ENCODE measurements around the gene EVX1. TPM values are rescaled to one million over a fixed set of nuclear protein-coding genes. Genes with fewer than 3 reads are reported as not detected.

Gene EVX1
- total RNA-seq, 1 donor from 2014 or later: 5.6 TPM

DNA sequence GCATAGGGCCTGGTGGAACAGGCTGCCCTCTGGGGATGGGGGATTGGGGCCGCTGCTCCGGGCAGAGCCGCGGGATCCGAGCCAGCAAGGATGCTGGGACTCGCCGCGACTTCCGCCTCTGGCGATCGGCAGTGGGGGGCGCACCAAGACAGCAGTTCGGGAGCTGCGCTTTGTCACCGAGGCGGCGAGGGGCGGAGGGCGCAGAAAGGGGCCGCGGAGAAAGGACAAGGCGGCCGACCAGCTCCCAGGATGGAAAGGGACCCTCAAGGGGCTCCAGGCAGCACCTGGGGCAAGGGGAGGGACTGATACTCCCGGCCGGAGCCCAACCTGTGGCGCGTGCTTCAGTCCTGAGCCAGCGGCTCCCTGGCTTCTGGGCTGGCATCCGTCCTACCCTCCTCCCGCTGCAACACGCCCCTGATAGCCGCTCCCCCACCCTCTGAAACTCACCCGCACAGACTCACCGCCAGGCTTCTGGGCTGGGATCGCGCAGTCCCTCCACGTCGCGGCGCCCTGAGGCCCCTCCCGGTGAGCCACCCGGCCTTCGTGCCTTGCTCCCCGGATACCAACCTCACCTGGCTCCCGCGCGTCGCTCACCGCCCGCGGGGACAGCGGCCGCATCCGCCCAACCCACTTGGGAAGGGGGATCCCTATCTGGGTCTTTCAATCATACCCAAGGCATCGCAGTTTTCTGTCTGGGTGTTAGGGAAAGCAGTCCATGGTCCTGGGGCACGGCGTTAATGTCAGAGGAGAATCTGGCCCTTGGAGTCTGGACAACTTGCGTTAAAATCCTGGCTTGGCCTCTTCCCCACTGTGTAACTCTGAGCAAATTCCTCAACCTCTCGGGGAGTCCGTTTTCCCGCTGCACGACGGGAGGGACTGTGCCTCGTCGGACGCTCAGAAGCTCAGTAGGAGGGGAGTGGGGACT lies 7.0 kb upstream of the EVX1 start:
- DNase-seq (ENCODE audit: low spot score): peak; percentile 76

DNA sequence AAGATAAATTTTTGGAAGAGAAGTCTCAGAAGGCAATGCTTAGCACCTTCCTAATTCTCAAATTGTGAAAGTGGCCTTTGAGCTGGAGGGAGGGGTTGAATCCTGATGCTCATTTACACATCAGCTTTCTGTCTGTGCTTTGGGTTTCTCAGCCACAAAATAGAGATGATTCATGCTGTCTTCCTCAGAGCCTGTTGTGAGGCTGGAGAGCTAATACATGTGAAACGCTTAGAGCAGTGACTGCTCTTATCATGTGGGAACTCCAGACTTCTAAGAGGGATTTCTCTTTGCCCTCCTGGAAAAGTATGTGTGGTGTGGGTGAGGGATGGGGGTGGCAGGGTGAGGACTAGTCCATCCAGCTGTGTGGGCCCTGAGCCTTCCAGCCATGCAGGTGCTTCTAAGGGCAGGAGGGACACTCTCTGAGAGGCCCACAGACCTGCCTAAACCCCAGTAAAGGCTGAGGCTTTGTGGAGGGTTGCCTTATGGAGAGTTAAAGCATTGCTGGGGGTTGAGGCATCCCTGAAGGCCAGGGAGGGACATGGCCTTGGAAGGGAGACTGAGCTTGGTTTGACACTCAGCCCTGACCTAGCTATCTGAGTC lies 4.8 kb upstream of the EVX1 start:
- DNase-seq (ENCODE audit: low spot score): no peak

DNA sequence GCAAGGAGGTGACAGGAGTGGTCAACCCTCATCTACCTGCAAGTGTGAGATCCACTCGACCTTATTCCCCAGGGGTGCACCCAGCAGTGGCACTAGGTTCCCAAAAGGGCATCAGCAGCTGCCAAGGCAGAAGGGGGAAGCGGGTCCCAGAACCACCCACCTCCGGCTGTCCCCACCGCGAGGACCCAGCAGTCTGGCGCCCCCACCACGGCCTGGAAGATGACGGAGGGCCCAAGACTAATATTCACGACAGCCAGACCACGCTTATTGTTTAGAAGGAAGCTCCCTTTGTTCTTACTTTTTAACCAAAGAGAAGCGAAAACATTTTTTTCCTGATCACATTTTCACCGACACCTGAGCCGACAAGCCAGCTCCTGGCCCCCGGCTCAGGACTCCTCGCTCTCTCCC lies 3.6 kb upstream of the EVX1 start:
- DNase-seq (ENCODE audit: low spot score): no peak

DNA sequence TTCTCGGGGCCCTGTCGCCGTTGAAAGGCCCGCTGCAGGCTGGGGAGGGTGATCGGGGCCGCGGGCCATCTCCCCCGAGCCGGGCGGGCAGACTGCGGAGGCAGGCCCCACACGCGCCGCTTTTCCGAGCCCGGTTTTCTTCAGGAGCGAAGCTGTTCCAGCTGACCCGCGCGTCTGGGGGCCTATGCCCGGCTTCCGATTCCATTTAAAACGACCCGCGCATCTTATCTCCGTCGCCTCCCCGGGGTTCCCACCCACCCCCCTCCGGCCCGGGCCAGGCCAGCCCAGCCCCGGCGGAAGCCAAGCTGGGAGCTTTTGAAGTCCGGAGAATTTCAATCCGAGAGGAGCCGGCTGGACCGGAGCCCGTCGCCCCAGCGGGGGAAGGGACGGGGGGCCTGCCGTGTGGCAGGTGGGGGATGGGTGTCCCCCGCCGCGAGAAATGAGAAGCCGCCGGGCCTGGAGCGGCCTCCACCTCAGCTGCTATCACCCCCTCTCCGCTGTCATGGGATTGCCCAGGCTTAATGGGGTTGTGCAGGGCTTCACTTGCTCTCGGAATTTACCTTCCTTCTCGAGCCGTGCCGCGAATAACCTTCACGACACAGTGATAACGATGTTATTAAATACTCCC lies 3.1 kb upstream of the EVX1 start:
- no peak for DNase-seq (ENCODE audit: low spot score)

DNA sequence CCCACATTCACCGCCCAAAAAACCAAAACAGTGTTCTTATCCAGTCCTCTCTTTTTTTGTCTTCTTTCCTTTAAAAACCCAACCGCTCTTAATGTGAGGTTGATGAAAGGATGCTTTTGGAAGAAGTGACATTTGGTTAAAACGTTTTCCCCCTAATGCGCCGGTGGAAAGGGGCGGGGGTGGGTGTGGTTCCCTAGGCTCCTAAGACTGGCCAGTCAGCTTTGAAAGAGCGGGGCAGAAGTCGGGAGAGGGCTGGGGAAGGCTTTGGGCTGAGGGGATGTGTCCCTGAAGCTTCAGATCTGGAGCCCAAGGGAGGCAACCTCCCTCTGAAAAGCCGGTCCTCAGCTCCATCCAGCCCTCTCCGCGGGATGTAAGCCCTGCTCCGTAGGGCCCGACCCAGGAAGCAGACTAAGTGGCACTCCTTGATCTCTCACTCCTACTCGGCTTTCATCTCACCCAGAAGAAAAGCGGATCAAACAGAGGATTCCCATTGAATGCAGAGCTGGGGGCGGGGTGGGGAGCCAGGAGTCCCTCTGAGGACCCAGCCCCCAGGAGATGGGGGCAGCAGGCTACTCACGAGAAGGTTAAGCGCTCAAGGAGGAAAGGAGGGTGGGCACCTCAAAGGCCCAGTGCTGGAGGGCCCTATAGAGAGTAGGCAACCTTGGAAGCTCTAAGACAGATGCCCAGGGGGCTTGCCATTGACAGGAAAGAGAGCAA lies 2.4 kb upstream of the EVX1 start:
- no peak for DNase-seq (ENCODE audit: low spot score)

DNA sequence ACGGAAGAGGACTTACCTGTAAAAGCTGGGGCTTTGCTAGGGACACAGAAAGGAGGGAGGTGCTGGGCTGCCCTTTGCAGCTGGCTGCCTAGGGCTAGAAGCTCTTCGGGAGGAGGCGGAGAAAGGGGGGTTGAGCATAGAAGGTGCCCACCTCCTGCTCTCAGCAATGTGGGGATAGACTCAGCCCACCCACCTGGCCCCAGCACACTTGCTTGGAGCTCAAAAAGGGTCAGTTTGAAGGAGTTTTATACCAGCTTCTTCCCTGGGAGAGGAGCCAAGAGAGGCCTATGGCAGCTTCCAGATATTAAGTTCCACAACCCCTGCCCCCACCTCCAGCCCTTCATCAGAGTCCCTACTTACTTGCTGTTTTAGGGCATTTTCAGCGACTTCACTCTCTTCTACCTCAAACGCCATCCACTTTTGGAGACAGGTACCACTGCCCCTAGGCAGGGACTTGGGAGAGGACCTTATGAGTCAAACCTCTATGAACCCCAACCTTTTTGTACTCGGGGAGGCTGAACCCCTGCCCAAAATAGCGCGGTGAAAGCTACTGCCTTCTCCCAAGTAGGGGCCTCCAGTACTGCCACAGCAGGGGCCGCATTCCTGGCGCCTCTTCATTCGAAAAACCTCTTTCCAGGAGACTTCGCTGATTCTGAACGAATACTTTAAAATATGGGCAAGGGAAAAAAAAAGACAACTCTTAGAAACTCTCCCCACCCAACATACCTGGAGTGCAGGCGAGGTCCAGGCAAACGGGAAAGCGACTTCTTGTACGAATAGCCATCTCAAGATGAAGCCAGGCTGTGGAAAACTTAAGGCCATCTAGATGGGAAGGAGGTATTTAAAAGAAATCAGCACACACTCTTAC lies 1.2 kb upstream of the EVX1 start:
- no peak for DNase-seq (ENCODE audit: low spot score)

DNA sequence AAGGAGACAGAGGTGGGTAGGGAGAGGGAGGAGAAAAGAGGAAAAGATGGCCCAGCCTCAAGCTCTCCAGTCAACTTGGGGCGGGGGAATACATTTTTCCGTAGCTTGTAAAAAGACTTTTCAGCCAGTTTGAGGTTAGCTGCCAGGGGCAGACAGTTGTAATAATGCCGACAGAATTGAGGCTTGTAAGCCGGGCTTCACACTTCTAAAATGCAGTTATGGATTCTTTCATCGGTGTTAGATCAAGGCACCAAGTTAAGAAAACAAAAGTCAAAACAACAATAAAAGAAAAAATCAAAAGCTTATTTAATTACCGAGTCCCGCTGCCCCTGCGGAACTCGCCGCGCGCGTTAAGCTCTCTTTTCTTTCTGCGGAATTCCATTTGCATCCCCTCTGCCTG lies 448 bp upstream of the EVX1 start:
- DNase-seq (ENCODE audit: low spot score): no peak

DNA sequence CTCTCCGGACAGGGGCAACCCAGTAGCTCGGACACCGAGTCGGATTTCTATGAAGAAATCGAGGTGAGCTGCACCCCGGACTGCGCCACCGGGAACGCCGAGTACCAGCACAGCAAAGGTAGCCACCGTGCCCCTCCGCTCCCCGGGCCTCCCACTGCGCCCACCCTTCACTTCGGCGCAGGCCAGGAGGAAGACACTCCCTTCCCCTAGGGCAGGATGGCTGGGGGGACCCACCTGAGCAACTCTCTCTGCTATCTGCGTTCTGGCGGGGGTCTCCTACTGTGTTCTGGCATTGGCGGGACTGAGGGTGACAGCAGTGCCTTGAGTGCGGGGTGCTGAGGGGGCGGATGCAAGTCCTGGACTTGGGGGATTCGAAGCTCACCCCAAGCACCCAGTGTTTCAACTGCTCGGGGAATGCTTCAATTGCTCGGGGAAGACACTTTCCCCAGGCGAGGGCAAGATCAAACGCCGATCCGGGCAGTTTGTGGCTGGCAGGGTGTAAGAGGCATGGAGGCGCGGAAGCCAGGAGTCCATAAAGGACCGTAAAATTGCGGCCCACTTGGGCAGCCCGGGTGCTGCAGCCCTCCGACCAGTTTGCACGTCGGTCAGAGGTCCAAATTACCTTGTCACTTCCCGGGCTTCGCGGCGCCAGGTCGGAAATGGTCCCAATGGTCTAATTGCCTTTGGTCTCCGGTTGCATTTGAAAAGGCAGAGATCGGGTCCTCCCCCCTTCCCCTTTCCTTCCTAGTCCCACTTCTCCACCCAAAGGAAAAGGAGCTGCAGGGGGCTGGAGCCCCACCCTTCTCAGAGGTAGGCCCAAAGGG lies 950 bp downstream of the EVX1 start:
- no peak for DNase-seq (ENCODE audit: low spot score)

DNA sequence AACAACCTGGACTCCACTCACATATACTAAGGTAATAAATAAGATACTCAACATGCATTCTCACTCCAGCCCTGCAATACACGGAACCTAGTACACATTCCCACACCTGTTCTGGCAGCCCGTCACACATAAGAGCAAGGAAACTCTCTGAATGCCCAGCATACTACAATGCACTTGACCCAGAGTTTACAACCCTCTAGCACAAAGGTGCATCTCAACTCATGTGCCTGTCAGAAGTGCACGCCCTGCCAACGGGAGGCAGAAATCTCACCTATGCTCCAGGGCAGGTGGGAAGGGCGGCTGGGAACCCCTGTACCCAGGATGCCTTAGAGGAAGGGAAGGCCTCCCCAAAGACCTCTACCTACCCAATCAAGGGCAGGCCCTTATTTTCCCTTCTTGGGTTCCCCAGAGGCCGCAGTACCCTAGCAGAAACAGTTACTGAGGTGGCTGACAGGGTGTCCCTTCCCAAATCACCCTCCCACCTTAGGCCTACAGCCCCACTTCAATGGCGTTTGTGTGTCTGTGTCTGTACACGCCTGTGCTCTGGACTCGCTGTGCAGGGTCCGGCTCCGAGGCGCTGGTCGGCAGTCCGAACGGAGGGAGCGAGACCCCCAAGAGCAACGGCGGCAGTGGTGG lies 2.0 kb downstream of the EVX1 start:
- no peak for DNase-seq (ENCODE audit: low spot score)

DNA sequence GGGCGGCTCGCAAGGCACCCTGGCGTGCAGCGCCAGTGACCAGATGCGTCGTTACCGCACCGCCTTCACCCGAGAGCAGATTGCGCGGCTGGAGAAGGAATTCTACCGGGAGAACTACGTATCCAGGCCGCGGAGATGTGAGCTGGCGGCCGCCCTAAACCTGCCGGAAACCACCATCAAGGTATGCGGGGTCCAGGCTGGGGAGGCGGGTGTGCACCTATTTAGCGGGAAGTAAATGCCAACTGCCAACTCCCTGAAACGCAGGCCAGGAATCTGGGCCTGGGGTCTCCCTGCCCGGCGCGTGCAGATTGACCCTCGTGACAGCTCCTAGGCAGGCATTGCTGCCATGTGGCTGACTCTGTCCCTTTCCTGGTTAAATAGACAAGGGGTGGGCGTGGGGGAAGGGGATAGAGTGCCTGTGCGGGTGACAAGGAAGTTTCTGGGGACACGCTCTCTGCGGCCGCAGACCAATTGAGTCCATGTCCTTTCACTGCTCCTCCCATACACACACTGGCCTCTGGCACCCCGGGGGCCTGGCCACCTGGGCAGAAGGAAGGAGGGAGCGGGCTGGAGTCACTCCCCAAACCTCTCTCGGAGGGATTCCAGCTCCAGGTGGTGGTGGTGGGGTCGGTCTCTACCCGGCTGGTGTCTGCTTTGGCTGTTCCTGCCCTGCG lies 2.7 kb downstream of the EVX1 start:
- DNase-seq (ENCODE audit: low spot score): no peak

DNA sequence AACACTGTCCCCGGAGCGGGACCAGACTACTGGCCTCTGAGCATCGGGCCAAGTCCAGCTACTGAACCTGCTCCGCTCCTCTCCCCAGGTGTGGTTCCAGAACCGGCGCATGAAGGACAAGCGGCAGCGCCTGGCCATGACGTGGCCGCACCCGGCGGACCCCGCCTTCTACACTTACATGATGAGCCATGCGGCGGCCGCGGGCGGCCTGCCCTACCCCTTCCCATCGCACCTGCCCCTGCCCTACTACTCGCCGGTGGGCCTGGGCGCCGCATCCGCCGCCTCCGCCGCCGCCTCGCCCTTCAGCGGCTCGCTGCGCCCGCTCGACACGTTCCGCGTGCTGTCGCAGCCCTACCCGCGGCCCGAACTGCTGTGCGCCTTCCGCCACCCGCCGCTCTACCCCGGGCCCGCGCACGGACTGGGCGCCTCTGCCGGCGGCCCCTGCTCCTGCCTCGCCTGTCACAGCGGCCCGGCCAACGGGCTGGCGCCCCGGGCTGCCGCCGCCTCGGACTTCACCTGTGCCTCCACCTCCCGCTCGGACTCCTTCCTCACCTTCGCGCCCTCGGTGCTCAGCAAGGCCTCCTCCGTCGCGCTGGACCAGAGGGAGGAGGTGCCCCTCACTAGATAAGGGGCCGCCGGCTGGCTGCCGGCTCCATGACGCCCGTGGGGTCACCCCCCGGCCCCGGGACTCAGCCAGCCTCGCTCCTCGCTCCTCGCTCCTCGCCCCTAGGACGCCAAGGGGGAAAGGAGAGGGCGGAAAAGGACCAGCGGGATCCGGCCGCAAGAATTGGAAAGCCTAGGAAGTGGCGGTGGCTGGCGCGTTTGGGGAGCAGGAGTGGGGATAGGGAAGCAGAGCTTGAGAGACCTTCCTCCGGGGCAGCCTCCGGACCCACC lies 3.4 kb downstream of the EVX1 start:
- no peak for DNase-seq (ENCODE audit: low spot score)

DNA sequence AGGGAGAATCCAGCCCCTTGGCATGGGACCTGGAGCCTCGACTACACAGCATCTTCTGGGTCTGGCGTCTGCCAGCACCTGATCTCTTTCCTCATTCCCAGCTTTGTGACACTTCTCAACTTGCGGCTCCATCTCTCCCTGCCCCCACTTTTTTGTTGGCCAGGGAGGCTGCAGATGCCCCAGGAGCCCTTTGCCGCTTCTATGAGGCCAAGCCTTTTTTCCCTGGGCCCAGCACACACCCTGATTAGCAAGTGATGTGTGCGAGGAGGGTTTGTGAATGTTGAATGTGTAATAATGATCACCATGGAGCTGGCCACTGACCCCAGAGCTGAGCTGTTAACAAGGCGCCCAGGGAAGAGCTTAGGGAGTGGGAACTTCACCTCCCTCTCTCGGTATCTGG lies 4.4 kb downstream of the EVX1 start:
- DNase-seq (ENCODE audit: low spot score): no peak

DNA sequence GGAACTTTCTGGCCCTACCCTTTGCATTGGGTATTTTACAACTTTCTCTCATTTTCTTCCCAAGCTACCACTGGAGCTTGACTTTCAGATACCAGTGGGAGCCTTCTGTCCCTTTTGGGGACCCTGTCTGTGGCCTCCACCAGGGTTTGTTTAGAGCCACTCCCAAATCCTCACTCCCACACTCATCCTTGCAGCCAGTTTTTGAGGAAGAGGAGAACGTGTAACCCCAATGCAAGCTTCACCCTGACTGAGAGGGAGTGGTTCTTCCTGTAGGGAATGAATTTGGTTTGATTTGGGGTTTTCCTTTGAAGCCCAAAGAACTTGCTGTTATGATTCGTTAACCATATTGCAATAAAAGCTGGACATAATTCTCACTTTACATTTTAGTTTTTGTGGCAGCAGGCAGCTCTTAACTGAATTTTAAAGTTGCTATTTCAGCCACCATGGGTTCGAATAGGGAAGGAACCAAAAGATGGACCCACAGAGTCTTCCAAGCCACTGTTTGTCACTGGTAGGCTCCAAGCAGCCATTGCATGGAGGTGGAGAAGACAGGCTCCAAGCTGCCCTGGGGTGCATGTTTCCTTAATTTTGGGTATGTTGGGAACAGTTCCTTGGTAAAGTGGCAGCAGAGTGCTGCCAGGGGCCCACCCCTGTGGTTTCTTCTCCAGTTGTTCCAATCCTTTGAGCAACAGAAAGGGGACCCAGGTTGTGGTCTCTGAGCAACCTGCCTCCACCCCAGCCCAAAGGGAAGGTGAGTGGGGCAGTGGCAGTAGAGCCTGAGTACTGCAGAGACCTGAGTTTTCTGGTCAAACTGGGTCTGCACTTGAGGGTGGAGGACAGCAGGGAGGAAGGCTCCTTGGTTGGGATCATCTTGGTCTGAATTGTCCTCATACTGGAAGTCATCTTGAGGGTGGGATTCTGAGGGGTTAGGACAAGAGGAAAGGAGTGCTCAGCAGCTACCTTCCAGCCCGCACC lies 5.1 kb downstream of the EVX1 start:
- no peak for DNase-seq (ENCODE audit: low spot score)

DNA sequence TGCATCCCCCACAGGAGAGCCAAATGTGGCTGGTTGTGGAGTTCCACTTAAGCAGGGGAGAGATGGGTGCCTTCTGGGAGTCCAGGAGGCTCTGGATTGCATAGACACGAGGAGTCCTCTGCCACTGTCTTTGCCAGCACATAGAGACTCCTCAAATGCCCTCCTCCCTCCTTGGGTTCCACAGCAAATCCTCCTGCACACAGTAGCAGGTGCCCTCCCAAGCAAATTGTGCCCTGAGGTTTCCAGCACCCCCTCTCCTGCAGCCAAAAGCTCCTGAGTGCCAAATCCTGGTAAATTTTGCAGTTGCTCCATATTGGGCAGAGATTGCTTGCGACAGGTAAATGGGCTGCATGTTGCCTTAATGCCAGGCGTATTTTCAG lies 5.8 kb downstream of the EVX1 start:
- DNase-seq (ENCODE audit: low spot score): no peak

DNA sequence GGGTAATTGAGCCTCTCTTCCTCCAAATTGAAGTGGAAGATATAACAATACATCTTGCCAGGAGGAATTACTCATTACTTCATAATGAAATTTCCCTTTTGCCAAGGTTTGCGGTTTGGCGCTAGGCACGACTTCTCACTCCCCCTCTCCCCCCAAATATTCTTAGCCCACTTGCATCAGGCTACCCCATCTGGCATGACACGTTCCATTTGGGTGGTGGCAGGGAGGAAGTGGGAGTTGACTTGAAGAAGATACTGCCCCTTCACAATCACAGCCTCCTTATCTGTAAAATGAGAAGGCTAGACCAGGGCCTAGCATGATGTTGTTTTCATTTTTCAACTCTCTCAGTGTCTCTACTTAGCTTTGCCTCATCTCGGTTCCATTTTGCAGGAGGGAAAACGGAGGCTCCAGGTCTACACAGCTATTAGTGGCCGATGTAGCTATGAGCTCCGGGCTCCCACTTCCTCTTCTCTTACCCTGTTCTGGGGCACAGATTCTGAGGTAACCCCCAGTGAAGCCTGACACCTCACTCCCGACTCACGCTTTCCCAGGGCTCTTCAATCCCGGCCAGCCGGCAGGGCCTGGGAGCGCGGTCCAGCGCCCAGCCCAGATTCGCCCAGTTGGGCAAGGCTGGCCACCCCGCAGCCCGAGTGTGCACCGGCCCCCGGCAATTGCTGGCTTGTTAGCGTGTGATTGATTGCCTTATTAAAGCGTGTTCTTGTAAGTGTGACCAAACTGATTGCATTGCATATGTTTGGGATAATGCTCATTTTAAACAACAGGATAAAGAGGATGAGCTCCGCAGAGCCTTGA lies 6.5 kb downstream of the EVX1 start:
- no peak for DNase-seq (ENCODE audit: low spot score)

Measured in ureter (tissue), 1 donor.